Left cardiac atrium (tissue), 4 donors: ENCODE measurements around the gene C1orf198. TPM values are rescaled to one million over a fixed set of nuclear protein-coding genes. Genes with fewer than 3 reads are reported as not detected.

Experiments used
- ATAC-seq, 2 donors: fragments of 200-7000 bp; cut with Tn5 transposase; one replicate each; pipeline ENCODE4 v1.9.1; 2020; ENCODE audit warnings: mild to moderate bottlenecking in 2 of 2, moderate library complexity in 2 of 2
- DNase-seq: peaks from one replicate; pipeline ENCODE4 v3.0.0-alpha.2; 2020
- intact Hi-C, 2 donors: fragments of 100-400 bp; cut with DNase I; formaldehyde crosslinking; loops; one replicate each; pipeline versions ENCODE4 v1.14.1 to v1.15.1; 2022 to 2023
- total RNA-seq, 2 donors: library from RNA; stranded (reverse); fragmentation: NEBNext Ultra II Directional; extraction: Animal tissue kit (Norgen Biotek cat#: 25700); gene quantifications; one replicate each; pipeline ENCODE4 v1.2.1, GENCODE V29; 2021
- donor health status: DM: no; HTN: yes; CAD: no.
- donor health status: DM: no; HTN: yes; CAD: no; lungs with severe emphysema.
- donor health status: DM: yes; HTN: yes; CAD: no.
- donor health status: Dilated cardiomyopathy.

C1orf198 gene
- total RNA-seq, 2 donors from 2014 or later = 51.8 to 54.8 TPM

GRCh38 chr1:230824919-230825721 is 43.2 kb downstream of the C1orf198 start:
- DNase-seq (no peak), ATAC-seq (peak; percentile 51 to 61)
- intact Hi-C loops = no loop called here

- DNase-seq (no peak), ATAC-seq (peak; percentile 17 to 53)
- intact Hi-C loops = no loop called here
Observed at GRCh38 chr1:230824551-230824918, 43.8 kb downstream of the C1orf198 start.

- intact Hi-C loops = no loop called here
- no peak for DNase-seq
- ATAC-seq = no peak
Observed at GRCh38 chr1:230823931-230824381, 44.4 kb downstream of the C1orf198 start.

GRCh38 chr1:230823426-230823825 is 44.9 kb downstream of the C1orf198 start:
- ATAC-seq = peak; percentile 6 to 10
- intact Hi-C loops = no loop called here
- DNase-seq = no peak

GRCh38 chr1:230822092-230822581 is 46.2 kb downstream of the C1orf198 start:
- ATAC-seq (peak; percentile 13 to 15), DNase-seq (peak; percentile 48)
- intact Hi-C loops = no loop called here

- intact Hi-C loops = no loop called here
- no peak for ATAC-seq
Observed at GRCh38 chr1:230821346-230821745, 47.0 kb downstream of the C1orf198 start.

GRCh38 chr1:230820568-230820967 is 47.8 kb downstream of the C1orf198 start:
- intact Hi-C loops = no loop called here
- DNase-seq = no peak
- no peak for ATAC-seq

More at GRCh38 chr1:230821346-230821745, 47.0 kb downstream of the C1orf198 start:
- no peak for DNase-seq

- no peak for ATAC-seq
- DNase-seq = no peak
- intact Hi-C loops = no loop called here
Observed at GRCh38 chr1:230819976-230820375, 48.3 kb downstream of the C1orf198 start.

GRCh38 chr1:230818901-230819300 is 49.4 kb downstream of the C1orf198 start:
- ATAC-seq (no peak), DNase-seq (no peak)
- intact Hi-C loops = no loop called here

- DNase-seq (no peak), ATAC-seq (no peak)
- intact Hi-C loops = no loop called here
Observed at GRCh38 chr1:230818367-230818766, 50.0 kb downstream of the C1orf198 start.

- ATAC-seq = no peak
- intact Hi-C loops = no loop called here
- DNase-seq = no peak
Observed at GRCh38 chr1:230816018-230816417, 52.3 kb downstream of the C1orf198 start.

GRCh38 chr1:230814949-230815692 is 53.2 kb downstream of the C1orf198 start:
- intact Hi-C loops = no loop called here
- peak in 1 of 2 donors; percentile 61 for ATAC-seq
- no peak for DNase-seq

- ATAC-seq = no peak
- DNase-seq = no peak
- intact Hi-C loops = no loop called here
Observed at GRCh38 chr1:230812568-230812967, 55.8 kb downstream of the C1orf198 start.

GRCh38 chr1:230809256-230809990 is 58.9 kb downstream of the C1orf198 start:
- ATAC-seq = no peak
- no peak for DNase-seq
- intact Hi-C loops = loop anchor here in 1 of 2 donors (10.0 kb wide), 1 partner anchor 65 kb away; no protein-coding TSS in a partner anchor

- ATAC-seq = peak; percentile 28 to 31
- intact Hi-C loops = loop anchor here in 1 of 2 donors (10.0 kb wide), 1 partner anchor 66 kb away; no protein-coding TSS in a partner anchor
Observed at GRCh38 chr1:230808281-230808872, 59.9 kb downstream of the C1orf198 start.

GRCh38 chr1:230807561-230808280 is 60.6 kb downstream of the C1orf198 start:
- ATAC-seq (peak in 1 of 2 donors; percentile 41), DNase-seq (no peak)
- intact Hi-C loops = loop anchor here in 1 of 2 donors (10.0 kb wide), 1 partner anchor 67 kb away; no protein-coding TSS in a partner anchor

More at GRCh38 chr1:230808281-230808872, 59.9 kb downstream of the C1orf198 start:
- DNase-seq = no peak

GRCh38 chr1:230807029-230807428 is 61.3 kb downstream of the C1orf198 start:
- intact Hi-C loops = loop anchor here in 1 of 2 donors (10.0 kb wide), 1 partner anchor 68 kb away; no protein-coding TSS in a partner anchor
- ATAC-seq (peak; percentile 92 to 93), DNase-seq (peak; percentile 74)

GRCh38 chr1:230806552-230806951 is 61.8 kb downstream of the C1orf198 start:
- intact Hi-C loops = loop anchor here in 1 of 2 donors (10.0 kb wide), 1 partner anchor 68 kb away; no protein-coding TSS in a partner anchor
- ATAC-seq = no peak
- no peak for DNase-seq
